Activated T-helper 2 cell treated with anti-CD3 and anti-CD28 coated beads, Interferon-gamma antibody, Interleukin-2, Interleukin-4, amounts not matched to agents 10 μg/mL and 5 μg/mL and 100 μg/mL, durations not matched to agents 14 hours and 24 hours and 36 hours (primary cell): ENCODE results near the gene DGKG. TPM values are rescaled to one million over a fixed set of nuclear protein-coding genes. Genes with fewer than 3 reads are reported as not detected.

ENCODE experiments used
- DNase-seq: peaks from one replicate; pipeline ENCODE4 v3.0.0; 2021; ENCODE audit warnings: low spot score
- H3K27ac Mint-ChIP-seq: one replicate; pipeline ENCODE4 v1.8.0; 2021; ENCODE audit warnings: mixed read lengths
- H3K27me3 Mint-ChIP-seq: one replicate; pipeline ENCODE4 v1.8.0; 2021; ENCODE audit warnings: low read depth, mixed read lengths
- H3K36me3 Mint-ChIP-seq: one replicate; pipeline ENCODE4 v1.8.0; 2021; ENCODE audit warnings: low read depth, mixed read lengths
- H3K4me1 Mint-ChIP-seq: one replicate; pipeline ENCODE4 v1.8.0; 2021; ENCODE audit warnings: low read depth, mixed read lengths
- H3K4me3 Mint-ChIP-seq: one replicate; pipeline ENCODE4 v1.8.0; 2021; ENCODE audit warnings: low read depth, mild to moderate bottlenecking, moderate library complexity, mixed read lengths
- H3K9me3 Mint-ChIP-seq: one replicate; pipeline ENCODE4 v1.8.0; 2021; ENCODE audit warnings: mixed read lengths
- intact Hi-C: fragments of 100-400 bp; cut with micrococcal nuclease; formaldehyde crosslinking; loops from one replicate; pipeline ENCODE4 v1.15.1; 2023
- total RNA-seq: library from RNA; stranded (reverse); gene quantifications from 2 replicates; pipeline ENCODE4 v1.2.3, GENCODE V29; 2022

Gene DGKG
- total RNA-seq, 1 donor from 2014 or later: 0.05 TPM

DNA sequence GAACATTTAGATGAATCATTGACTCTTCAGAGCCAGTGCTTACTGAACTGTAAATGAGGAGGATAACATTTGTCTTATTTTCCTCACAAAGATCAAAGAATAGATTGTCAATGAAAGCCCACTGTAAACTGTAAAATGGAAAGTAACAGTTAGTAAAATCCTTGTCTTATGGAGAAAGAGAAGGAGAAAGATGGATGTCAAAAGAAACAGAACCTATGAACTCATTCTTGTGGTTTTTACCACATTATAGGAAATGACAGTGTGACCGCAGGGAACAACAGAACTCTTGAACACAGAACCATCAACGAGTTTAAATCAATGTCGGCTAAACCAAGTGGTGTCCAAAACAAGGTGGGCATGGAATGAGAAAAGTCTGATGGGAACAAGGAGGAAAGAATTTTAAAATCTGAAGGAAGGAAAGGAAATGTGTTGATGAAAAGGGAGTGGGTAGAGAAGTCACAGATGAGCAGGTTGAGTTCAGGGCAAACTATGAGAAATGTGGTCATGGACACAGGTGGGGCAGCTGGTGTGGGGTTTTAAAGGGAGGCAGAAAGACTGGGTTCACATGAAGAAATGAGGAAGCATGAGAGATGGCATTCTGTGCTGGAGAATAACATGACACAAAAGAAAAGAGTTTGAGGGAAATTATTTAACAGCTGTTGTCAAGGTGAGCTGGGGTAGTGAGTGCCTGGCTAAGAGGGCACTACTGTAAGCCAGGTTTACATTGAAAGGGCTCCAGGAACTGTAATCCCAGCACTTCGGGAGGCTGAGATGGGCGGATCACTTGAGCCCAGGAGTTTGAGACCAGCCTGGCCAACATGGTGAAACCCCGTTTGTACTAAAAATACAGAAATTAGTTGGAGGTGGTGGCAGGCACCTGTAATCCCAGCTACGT lies 210.7 kb downstream of the DGKG start:
- peaks cover 53% of the 10 kb centered on the region for H3K27me3 Mint-ChIP-seq
- H3K4me1 Mint-ChIP-seq: peaks cover 10% of the 10 kb centered on the region
- H3K36me3 Mint-ChIP-seq: no peaks in the 10 kb centered on the region
- H3K27ac Mint-ChIP-seq: no peak overlapping the region
- intact Hi-C loops: loop anchor here (1.0 kb wide), 1 partner anchor 42 kb away; the partner anchor contains the start of gene ETV5
- no peak overlapping the region for H3K4me3 Mint-ChIP-seq
- no peak for DNase-seq
- no peaks in the 10 kb centered on the region for H3K9me3 Mint-ChIP-seq

- Mint-ChIP-seq H3K4me1 (peaks cover 10% of the 10 kb centered on the region), H3K36me3 (no peaks in the 10 kb centered on the region), H3K9me3 (no peaks in the 10 kb centered on the region), H3K27me3 (peaks cover 51% of the 10 kb centered on the region), H3K4me3 (no peak overlapping the region), H3K27ac (no peak overlapping the region)
- no peak for DNase-seq
- intact Hi-C loops: no loop called here
These were observed 211.8 kb downstream of the DGKG start for GRCh38 chr3:186150041-186150830.

- no peaks in the 10 kb centered on the region for H3K9me3 Mint-ChIP-seq
These were observed 212.6 kb downstream of the DGKG start for GRCh38 chr3:186149319-186149960.

DNA sequence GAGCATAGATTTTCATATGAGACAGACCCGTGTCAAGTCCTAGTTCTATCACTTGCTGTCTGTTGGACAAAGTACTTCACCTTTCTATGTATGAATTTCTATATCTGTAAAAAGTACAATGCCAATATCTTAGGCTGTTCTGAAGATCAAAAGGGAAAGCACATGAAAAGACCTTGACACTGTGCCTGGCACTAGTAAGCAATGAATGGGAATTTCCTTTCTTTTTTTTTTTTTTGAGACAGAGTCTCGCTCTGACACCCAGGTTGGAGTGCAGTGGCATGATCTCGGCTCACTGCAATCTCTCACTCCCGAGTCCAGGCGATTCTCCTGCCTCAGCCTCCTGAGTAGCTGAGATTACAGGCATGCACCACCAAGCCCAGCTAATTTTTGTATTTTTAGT lies 217.8 kb downstream of the DGKG start:
- intact Hi-C loops: no loop called here
- Mint-ChIP-seq H3K27ac (no peak overlapping the region), H3K4me3 (no peak overlapping the region), H3K9me3 (no peaks in the 10 kb centered on the region), H3K4me1 (no peaks in the 10 kb centered on the region), H3K27me3 (peaks cover 38% of the 10 kb centered on the region), H3K36me3 (no peaks in the 10 kb centered on the region)
- no peak for DNase-seq

More at GRCh38 chr3:186149319-186149960, 212.6 kb downstream of the DGKG start:
- no peaks in the 10 kb centered on the region for H3K36me3 Mint-ChIP-seq
- no peak overlapping the region for H3K4me3 Mint-ChIP-seq
- H3K27me3 Mint-ChIP-seq: peaks cover 51% of the 10 kb centered on the region
- intact Hi-C loops: no loop called here
- H3K27ac Mint-ChIP-seq: no peak overlapping the region
- DNase-seq: no peak
- H3K4me1 Mint-ChIP-seq: peaks cover 10% of the 10 kb centered on the region

- Mint-ChIP-seq H3K27ac (no peak overlapping the region), H3K27me3 (peaks cover 35% of the 10 kb centered on the region), H3K36me3 (no peaks in the 10 kb centered on the region), H3K9me3 (no peaks in the 10 kb centered on the region), H3K4me1 (no peaks in the 10 kb centered on the region), H3K4me3 (no peak overlapping the region)
- no peak for DNase-seq
- intact Hi-C loops: no loop called here
These were observed 218.8 kb downstream of the DGKG start for GRCh38 chr3:186143250-186143649.

DNA sequence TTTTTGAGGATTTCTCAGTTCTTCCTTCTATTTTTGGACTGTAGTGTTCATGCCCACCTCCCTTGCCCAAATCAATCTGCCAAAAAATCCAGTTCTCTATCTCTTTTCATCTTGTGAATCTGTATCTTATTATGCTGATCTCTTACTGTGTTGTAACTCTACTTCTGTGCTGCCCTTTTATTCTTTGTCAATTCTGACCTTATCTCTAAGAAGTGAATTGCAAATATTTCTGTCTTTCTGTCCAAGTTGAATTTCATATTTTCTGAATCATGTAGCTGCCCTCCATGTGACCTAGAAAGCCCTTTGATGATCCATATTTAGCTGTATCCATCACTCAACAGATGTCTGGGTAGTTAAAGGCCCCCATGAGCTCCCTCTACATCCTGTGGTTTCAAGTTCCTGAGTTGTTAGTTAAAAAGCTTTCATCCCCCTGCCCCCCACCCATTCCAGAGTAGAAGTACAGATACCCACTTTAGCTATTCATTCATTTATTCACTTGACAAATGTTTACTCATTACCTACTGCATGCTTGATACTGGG lies 219.6 kb downstream of the DGKG start:
- H3K9me3 Mint-ChIP-seq: no peaks in the 10 kb centered on the region

DNA sequence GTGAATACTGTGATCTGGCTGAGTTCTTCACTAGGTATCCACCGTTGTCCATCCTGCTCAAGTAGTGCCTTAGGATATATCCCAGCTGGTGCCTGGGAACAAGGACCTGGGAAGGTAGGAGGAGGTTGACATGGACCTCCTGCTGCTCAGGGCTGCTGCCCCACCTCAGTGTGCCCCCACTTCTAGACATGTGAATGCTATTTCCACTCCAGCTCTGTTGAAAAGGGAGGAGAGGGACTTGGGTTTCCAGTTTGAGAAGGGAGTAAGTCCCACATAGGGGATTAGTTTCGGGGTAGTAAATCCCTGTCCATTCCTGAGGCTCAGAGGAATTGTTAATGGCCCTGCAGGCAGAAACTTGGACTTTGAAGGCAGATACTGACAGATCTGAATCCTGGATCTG lies 220.2 kb downstream of the DGKG start:
- intact Hi-C loops: no loop called here
- no peak overlapping the region for H3K4me3 Mint-ChIP-seq
- no peak for DNase-seq
- H3K36me3 Mint-ChIP-seq: no peaks in the 10 kb centered on the region
- no peaks in the 10 kb centered on the region for H3K4me1 Mint-ChIP-seq
- no peak overlapping the region for H3K27ac Mint-ChIP-seq
- H3K9me3 Mint-ChIP-seq: no peaks in the 10 kb centered on the region
- peaks cover 28% of the 10 kb centered on the region for H3K27me3 Mint-ChIP-seq

More for the DNA sequence above, 219.6 kb downstream of the DGKG start:
- H3K4me1 Mint-ChIP-seq: no peaks in the 10 kb centered on the region
- no peak for DNase-seq
- no peak overlapping the region for H3K4me3 Mint-ChIP-seq
- intact Hi-C loops: no loop called here
- peaks cover 30% of the 10 kb centered on the region for H3K27me3 Mint-ChIP-seq
- no peak overlapping the region for H3K27ac Mint-ChIP-seq
- H3K36me3 Mint-ChIP-seq: no peaks in the 10 kb centered on the region

DNA sequence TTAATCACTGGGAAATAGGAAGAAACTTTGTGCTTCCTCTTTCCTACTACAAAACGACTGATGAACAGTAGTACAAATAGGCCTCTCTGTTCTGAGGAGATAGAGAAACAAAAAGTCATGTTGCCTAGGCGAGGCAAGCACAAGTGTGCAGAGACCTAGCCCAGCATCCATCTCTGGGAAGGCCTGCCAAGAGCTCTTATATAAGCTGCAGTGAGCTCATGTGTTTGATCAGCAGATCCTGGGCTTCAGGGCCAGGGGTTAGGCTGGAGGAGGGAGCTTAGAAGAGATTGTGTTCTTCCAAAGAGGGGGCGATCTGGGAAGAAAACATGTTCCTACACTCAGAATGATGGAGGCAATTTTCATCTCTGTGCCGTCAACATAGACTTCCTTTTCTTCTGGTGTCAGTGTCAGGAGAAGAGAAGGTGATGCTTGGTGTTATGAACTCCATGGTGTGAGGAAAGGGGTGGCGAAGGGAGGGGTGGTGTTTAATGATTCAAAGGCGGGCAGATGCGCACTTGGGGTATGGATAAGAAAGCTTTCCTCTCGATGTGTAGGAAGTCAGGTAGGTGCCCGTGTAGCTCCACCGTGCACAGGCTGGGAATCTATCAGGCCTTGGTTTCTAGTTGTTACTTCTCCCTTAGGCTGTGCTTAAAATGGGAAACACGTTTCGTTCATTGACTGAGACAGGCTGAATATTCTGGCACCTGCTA lies 223.6 kb downstream of the DGKG start:
- H3K27me3 Mint-ChIP-seq: peaks cover 28% of the 10 kb centered on the region
- intact Hi-C loops: no loop called here
- no peak overlapping the region for H3K27ac Mint-ChIP-seq
- DNase-seq: no peak
- H3K36me3 Mint-ChIP-seq: no peaks in the 10 kb centered on the region
- no peak overlapping the region for H3K4me3 Mint-ChIP-seq
- H3K9me3 Mint-ChIP-seq: no peaks in the 10 kb centered on the region
- H3K4me1 Mint-ChIP-seq: no peaks in the 10 kb centered on the region

- H3K36me3 Mint-ChIP-seq: no peaks in the 10 kb centered on the region
- H3K27ac Mint-ChIP-seq: no peak overlapping the region
- no peaks in the 10 kb centered on the region for H3K4me1 Mint-ChIP-seq
- DNase-seq: no peak
- H3K4me3 Mint-ChIP-seq: no peak overlapping the region
- no peaks in the 10 kb centered on the region for H3K9me3 Mint-ChIP-seq
- H3K27me3 Mint-ChIP-seq: peaks cover 21% of the 10 kb centered on the region
- intact Hi-C loops: no loop called here
These were observed 224.9 kb downstream of the DGKG start for GRCh38 chr3:186137051-186137685.

DNA sequence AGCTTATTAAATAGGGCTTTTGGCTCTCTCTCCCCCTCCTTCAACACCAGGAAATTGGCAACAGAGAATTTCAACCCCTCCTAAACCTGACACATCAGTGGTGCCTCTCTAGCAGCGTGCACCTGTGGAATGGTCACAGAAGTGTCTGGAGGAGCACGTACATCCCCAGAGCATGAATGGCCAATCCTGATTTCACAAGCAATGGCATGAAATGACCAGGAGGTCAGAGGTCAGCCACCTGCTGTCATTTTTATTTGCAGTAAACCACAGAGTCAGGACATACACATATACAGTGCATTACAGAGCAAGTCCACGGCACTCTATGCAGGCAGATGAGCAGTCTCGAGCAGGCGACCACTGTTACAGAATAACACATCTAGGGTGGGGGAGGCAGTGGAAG lies 228.1 kb downstream of the DGKG start:
- no peaks in the 10 kb centered on the region for H3K36me3 Mint-ChIP-seq
- H3K27me3 Mint-ChIP-seq: peaks cover 34% of the 10 kb centered on the region
- H3K4me3 Mint-ChIP-seq: no peak overlapping the region
- H3K27ac Mint-ChIP-seq: no peak overlapping the region
- intact Hi-C loops: no loop called here
- DNase-seq: no peak
- H3K4me1 Mint-ChIP-seq: no peaks in the 10 kb centered on the region
- H3K9me3 Mint-ChIP-seq: no peaks in the 10 kb centered on the region

GRCh38 chr3:186132487-186132886 lies 229.5 kb downstream of the DGKG start:
- Mint-ChIP-seq H3K36me3 (no peaks in the 10 kb centered on the region), H3K27ac (no peak overlapping the region), H3K4me3 (no peak overlapping the region), H3K4me1 (no peaks in the 10 kb centered on the region), H3K27me3 (peaks cover 31% of the 10 kb centered on the region), H3K9me3 (no peaks in the 10 kb centered on the region)
- no peak for DNase-seq
- intact Hi-C loops: no loop called here

- H3K4me3 Mint-ChIP-seq: no peak overlapping the region
- no peaks in the 10 kb centered on the region for H3K9me3 Mint-ChIP-seq
- no peak overlapping the region for H3K27ac Mint-ChIP-seq
- no peaks in the 10 kb centered on the region for H3K4me1 Mint-ChIP-seq
- intact Hi-C loops: no loop called here
- H3K36me3 Mint-ChIP-seq: no peaks in the 10 kb centered on the region
- peaks cover 27% of the 10 kb centered on the region for H3K27me3 Mint-ChIP-seq
- DNase-seq: no peak
These were observed 232.8 kb downstream of the DGKG start for GRCh38 chr3:186129206-186129605.
